Measurements from ENCODE around the gene TMEFF1.

The TMEFF1 gene

DNA sequence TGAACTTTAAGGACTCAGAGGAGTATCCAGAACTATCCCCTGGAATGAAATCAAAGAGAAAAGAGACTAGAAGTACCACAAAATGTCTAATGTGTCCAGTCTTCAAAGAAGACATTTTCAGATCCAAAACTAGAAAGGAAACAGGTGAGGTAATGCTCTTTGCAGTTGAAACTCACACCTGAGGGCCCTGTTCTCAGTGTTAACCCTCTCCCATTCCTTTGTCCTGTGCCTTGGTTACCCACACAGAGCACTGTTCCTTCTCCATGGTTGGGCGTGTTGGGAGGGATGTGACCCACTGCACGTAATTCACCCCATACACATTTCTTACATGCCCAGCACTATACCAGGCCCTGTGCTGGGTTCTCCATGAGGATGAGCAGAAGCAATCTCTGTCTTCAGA is 24.7 kb upstream of the TMEFF1 start:
- DNase-seq = no peak

DNA sequence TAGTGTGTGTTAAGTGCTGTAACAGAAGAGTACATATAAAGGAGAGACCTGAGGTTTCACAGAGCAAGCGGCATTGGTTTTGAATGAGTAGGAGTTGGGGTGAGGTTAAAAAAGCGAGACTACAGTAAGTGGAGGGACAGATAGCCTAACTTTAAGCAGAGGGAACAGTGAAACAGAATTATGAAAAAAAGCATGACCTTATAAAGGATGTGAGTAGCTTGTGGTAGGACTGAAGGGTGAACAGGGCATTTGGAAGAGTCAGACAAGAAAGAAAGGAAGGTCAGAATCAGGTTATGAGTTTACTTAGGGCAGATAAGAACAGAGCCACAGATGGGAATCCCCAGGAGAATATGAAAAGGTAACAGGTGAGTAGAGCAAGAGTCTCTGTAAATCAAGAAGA is 23.5 kb upstream of the TMEFF1 start:
- DNase-seq = no peak

DNA sequence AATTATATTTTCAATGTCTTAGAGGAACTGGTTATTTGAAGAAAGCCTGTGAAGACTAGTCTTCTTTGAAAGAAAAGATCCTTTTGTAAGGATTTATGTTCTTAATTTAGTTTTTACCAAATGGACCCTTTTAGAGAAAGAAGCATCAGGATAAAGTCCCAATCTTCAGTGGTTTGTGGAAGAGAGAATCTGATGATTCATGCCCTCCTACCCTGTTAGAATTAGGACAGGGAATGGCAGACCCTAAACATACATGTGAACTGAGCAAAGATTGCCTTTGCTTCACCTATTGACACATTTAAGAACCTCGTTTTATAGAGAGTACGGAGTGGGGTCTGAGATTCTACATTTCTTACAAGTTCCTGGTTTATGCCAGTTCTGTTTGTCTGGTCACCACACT is 20.1 kb upstream of the TMEFF1 start:
- DNase-seq = no peak

DNA sequence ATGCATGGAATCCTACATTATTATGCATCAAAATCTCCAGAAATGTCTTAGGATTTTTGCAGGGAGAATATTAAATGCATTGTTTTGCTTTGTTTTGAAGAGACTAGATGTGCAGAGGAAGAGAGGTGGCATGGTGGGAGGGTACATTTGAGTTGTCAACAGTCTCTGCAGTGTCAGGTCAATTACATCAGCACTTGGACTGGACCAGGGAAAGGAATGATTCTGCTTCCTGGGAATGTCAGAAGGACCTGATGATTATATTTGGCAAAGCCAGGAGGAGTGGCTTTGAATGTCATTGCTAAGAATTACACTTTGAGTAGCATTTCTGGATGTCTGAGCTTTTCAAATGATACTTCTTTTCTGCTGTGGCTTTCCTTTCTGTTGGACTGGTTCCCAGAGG is 17.5 kb upstream of the TMEFF1 start:
- no peak for DNase-seq

DNA sequence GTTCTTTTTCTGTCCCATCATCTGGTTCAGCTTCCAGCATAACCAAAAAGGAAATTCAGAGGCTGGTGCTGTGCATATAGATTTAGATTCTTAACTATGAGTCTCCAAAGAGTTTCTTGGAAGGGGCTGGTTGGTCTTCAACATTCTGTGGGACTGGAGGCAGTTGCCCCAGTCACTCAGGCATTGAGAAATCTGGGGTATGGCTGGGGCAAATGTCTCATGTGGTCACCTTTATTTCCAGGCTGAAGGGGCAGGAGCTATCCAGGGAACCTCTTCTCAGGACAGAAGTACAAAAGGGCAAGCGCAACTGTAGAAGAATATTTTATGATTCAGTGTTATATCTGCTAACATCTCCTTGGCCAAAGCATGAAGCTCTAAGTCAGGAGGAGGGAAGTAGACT is 15.4 kb upstream of the TMEFF1 start:
- DNase-seq = no peak

DNA sequence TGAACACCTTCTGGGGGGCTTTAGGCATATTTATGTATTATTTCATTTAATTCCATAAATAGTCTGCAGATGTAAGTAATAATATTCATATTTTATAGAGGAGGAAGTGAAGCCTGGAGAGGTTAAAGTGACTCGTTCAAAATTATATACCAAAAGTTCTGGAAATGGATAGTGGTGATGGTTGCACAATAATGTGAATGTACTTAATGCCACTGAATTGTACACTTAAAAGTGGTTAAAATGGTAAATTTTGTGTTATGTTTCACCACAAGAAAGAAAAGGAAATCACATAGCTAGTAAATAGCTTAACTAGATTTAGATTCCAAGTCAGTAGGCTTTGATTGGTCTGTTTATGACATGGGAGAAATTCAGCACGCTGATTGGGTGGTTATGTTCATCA is 13.0 kb upstream of the TMEFF1 start:
- DNase-seq = no peak

DNA sequence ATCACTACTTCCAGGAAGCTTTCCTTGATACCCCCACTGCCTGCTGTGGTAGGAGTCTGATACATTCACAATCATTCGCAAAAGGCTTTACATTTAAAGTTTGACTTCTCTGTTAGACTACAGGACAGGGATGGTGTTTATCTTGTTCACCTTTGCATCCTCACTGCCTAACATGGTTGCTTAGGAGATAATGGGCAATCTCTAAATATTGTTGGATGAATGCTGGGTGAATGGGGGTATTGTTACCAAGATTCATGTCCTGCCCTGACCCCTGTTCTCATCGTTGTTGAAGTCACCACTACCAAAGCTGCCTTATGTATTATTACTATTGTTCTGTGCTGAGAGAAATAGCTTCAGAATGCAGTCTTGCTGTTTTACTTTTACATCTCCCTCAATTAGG is 7.7 kb upstream of the TMEFF1 start:
- DNase-seq = no peak

DNA sequence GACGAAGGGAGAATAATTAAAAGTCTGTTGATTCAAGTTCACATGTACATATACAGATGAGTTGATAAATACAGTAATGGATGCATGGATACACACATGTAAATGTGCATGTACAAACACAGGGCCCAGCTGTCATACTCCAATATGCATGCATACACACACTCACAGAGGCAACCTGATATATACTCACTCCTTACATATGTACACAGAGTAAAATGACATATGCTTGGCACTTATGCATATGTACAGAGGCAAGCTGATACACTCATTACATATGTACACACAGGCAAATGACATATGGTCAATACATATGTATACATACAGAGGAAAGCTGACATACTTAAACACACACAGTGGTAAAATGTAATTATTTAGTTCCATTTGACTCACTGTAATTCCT is 7.2 kb upstream of the TMEFF1 start:
- no peak for DNase-seq

DNA sequence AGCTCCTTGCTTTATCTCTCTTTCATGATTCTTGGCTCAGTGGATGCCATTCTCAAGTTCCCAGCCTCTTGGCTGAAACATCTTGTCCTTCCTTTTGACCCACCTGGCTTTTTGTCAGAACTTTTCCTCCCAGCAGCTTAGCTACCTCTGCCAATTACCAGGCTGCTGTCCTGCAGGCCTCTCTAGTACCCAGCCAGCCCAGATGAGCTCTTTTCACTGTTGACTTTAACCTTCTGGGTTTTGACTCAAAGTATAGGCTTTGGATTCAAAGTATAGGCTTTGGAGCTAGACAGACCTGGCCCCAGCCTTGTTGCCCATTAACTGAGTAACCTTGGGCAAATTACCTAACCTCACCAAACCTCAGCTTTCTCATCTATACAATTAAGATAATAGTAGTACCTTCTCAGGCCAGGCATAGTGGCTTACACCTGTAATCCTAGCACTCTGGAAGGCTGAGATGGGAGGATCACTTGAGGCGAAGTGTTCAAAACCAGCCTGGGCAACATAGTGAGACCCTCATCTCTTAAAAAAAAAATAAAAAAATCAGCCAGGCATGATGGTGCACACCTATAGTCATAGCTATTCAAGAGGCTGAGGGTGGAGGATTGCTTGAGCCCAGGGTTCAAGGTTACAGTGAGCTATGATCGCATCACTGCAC is 6.6 kb upstream of the TMEFF1 start:
- no peak for DNase-seq

DNA sequence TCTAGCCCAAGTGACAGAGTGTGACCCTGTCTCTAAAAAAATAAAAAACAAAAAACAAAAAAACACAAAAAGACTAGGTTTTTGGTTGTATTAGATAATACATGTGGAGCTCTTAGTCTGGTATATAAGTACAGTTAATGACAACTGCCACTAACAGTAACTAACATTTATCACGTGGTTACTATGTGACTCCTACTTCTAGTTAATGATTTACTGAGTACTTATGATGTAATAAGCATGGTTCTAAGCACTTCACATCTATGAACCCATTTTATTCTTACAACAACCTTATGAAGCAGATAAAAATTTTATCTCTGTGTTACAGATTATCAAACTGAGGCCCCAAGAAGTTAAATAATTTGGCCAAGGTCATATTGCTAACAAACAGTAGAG is 6.1 kb upstream of the TMEFF1 start:
- no peak for DNase-seq

DNA sequence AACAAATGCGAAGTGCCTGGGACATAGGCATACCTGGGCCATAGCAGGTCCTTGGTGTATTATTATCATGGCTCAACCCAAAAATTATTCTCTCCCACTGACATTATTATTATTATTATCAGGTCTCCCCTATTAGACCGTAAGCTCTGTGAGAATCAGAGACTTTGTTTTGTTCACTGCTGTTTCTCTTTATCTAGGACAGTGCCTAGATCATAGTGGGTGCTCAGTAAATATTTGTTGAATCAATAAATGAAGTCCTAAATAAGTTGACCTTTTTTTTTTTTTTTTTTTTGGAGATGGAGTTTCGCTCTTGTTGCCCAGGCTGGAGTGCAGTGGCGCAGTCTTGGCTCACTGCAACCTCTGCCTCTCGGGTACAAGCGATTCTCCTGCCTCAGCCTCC is 4.9 kb upstream of the TMEFF1 start:
- DNase-seq = no peak

DNA sequence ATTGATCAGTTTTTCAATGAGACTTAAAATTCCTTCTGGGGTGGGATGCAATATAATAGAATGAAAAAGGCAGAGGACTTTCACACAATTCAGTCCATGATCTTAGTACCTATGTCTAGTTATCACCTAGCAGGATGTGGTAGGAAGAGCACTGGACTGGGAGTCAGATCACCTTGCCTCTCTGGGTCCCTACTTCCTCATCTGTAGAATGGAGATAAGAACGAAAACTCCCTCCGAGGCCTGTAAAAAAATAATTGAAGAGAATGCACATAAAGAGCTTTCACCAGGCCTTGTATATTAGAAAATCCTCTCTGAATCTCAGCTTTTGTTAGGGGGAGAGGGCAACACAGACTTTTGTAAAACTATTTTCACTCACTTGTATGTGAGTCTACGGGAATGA is 681 bp upstream of the TMEFF1 start:
- no peak for DNase-seq

DNA sequence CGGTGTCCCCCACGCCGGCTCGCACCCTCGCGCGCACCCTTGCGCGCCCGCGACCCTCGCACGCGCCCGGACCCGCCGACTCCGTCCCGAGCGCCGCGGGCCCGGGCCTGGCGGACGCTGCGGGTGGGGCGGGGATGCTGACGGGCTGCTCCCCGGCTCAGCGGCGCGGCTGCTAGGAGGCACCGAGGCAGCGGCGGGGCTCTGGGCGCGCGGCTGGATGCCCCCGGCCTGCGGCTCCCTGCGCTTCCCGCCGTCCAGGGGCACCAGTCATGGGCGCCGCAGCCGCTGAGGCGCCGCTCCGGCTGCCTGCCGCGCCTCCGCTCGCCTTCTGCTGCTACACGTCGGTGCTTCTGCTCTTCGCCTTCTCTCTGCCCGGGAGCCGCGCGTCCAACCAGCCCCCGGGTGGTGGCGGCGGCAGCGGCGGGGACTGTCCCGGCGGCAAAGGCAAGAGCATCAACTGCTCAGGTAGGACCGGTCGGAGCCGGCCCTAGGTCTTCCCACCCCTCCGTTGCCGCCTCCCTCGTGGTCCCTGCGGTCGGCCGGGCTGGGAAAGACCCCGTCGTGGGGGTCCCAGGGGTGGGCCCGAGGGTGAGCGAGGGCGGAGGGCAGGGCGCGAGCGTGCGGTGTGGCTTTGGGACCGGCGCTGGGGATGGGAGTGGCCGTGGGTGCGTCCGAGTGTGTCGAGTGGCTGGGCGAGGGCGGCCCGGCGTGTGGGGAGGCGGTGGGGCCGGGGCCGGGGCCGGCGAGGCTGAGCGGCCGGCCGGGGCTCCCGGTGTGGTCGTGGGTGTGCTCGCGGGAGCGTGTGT is 530 bp downstream of the TMEFF1 start:
- DNase-seq = peak; percentile 38 to 67 (median 43)

DNA sequence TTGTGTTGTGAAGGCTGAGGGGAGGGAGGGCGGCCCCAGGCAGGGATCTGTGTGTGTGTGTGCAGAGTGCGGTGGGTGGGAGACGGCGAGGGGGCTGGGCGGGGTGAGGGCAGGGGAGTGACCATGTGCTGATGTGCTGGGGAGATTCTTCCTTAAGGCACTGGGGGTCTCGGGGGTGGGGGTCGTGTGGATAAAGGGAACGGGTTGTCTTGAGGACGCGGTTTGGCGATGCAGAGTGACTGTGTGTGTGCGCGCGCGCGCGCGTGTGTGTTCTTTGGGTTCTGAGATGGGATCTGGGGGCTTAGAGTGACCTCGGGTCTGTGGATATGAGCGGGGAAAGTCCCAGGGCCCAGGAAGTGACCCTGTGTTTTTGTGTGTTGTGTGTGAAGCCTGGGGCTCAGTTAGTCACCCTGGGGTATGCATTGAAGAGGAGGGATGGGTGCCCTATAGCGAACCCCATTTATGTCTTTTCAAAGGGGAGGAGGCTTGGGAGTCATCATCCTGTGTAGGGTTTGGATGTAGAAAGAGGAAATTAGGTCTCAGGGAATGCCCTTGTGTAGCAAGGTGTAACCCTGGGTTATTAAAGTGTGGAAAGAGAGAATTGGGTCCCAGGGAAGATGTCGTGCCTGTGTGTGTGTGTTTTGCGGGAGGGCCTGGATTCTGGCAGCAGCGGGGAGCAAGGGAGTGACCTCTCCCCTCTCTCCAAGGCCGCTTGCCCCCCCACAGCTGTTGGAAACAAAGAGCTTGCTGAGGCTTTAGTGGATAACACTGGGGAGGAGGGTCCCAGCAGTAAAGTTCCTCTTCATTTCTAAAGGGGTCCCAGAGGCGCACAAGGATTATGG is 1.4 kb downstream of the TMEFF1 start:
- peak in 1 of 3 donors; percentile 16 for DNase-seq

DNA sequence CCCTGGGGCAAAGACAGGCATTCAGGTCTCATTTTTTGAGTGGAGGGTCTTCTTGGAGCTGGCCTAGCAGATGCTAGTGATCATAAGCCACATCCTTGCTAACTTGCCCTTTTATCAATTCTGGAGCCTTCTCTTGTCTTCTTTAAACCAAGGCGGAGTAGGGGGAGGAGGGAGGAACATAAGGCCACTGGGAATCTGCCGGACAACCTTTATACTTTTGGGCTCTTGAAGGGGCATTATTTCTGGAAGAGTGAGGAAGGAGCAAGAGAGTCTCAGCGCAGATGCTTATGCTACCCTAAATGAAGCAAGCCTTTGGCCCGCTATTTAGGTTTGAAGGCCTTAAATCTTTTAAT is 2.0 kb downstream of the TMEFF1 start:
- DNase-seq = no peak

DNA sequence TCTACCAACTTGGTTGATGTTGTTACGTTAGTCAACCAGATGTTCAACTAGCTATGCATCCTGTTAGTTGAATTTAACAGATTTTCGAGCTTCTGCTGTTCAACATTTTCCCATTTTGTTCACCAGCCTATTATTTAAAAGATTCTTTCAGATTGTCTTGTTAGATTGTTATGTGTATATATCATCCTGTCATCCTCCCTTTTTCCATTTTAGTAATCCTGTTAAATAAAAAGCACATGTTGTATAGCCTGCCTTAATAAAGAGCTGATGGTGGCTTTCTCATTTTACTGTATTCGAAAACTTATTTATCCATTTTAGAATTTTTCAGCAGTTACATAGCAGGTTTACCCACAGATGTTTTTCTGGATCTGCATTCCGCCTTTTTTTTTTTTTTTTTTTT is 4.3 kb downstream of the TMEFF1 start:
- no peak for DNase-seq

DNA sequence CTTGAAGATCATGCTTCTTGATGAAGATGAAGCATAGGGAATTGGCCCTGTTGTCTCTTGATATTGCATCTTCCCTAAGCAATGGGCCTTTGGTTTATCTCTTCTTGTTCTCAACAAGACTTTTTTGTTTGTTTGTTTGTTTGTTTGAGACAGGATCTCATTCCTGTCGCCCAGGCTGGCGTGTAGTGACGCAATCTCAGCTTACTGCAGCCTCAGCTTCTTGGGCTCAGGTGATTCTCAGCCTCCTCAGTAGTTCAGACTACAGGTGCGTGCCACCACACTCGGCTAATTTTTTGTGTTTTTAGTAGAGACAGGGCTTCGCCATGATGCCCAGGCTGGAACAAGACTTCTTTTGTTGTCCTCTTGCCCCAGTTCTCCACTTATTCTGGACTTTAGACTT is 5.2 kb downstream of the TMEFF1 start:
- DNase-seq = no peak

DNA sequence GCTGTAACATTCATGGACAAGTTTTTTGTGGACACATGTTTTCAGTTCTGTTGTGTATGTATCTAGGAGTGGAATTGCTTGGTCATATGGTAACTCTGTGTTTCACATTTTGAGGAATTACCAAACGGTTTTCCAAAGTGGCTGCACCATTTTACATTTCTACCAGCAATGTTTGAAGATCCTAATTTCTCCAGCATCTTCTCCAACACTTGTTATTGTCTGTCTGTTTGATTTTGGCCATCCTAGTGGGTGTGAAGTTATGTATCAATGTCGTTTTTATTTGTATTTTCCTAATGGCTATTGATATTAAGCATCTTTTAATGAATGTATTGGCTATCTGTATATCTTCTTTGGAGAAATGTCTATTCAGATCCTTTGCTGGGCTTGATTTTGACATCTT is 6.9 kb downstream of the TMEFF1 start:
- no peak for DNase-seq

DNA sequence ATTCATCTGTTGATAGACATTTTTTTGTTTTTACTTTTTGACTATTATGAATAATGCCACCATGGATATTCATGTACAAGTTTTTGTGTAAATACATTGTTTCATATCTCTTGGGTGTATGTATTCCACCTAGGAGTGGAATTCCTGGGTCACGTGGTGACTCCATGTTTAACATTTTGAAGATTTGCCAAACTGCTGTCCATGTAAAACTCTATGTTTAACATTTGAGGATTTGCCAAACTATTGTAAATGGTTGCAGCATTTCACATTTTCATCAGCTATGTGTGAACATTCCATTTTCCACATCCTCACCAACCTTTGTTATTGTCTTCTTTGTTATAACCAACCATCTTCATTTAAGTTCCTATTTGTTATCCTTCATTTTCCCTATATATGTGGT is 12.2 kb downstream of the TMEFF1 start:
- no peak for DNase-seq

DNA sequence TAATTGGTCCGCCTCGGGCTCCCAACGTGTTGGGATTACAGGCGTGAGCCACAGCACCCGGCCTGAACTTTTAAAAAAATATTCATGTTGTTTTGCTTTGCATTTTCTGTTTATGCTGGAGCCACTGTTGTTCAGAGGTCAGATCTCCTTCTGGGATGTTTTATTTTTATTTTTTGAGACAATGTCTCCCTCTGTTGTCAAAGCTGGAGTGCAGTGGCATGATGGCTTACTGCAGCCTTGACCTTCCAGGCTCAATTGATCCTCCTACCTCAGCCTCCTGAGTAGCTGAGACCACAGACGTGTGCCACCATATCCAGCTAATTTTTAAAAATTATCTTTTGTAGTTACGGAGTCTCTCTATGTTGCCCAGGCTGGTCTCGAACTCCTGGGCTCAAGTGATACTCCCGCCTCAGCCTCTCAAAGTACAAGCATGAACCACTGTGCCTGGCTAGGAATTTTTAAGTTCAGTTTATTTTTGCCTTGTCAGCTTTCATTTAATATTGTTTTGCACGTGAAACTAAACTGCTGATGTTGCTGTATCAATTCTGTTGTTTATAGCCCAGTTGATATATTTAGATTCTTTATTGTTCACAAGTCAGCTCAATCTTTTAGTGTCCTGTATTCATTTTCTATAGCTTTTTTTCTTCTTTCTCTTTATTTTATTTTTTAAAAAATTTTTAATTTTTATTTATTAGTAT is 13.7 kb downstream of the TMEFF1 start:
- DNase-seq = no peak

DNA sequence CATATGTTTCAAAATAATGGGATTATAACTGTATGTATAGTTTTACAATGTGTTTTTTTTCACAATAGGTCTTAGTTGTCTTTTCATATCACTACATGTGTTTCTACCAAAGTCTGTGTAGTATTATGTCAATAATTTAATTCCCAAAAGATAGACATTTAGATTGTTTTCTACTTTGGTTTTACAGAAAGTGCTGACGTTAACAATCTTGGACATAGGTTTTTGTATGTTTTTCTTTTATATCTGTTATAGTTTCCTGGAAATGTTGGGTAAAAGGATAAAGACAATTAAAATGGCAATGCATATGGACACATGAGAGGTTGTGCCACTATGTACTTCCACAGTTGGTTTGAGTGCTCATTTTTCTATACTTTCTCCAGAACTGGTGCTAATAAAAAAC is 15.2 kb downstream of the TMEFF1 start:
- DNase-seq = no peak

DNA sequence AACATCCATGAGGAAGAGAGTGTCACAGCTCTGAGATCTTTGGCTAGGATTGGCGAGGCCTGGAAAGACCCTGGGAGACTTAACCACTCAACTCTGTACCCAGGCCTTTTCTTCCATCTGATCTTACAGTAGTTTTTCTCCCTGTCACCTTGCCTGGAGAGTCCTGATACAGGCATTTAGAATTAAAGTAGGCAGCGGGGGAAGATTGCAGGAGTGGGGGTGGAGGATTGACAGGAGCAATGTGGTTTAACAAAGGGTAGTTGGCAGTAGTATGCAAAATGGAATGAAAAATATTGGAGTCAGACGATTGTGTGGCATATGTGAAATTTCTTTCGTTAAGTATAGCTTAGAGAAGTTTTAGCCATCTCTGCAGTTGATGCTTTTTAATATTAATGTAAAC is 16.9 kb downstream of the TMEFF1 start:
- no peak for DNase-seq

DNA sequence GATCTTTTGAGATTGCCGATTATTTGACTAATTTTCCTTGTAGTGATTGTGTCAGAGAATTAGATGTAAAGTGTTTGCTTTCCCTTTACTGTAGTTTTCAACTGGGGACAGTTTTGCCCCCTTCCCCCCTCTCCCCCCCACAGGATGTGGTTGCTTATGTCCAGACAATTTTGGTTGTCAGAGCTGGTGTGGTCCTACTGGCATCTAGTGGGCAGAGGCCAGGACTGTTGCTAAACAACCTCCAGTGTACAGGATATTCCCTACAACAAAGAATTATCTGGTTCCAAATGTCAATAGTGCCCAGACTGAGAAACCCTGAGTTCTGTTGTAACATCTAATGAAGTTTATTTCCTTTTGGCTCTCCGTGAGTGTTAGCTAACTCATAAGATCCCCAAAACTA is 20.0 kb downstream of the TMEFF1 start:
- no peak for DNase-seq

Measured in suppressor macrophage treated with lipopolysaccharide for 1 hour (primary cell).